GM04503 (cell line): Measurements from ENCODE around the gene ELAVL4.

Experiments used
- DNase-seq: peaks from one replicate; pipeline ENCODE4 v3.0.0-alpha.2; 2012; ENCODE audit warnings: low read depth

ELAVL4 gene

GRCh38 chr1:50108497-50109059 is at the start of gene ELAVL4:
TSS of gene ELAVL4 (plus strand) at chr1:50108920. CDS start at chr1:50109190, 270 bp downstream.
- no peak for DNase-seq

- no peak for DNase-seq
Observed at GRCh38 chr1:50060279-50060678, 48.4 kb upstream of the ELAVL4 start.

GRCh38 chr1:50066806-50067205 is 41.9 kb upstream of the ELAVL4 start:
- DNase-seq = no peak

GRCh38 chr1:50074931-50075330 is 33.8 kb upstream of the ELAVL4 start:
- DNase-seq = no peak

GRCh38 chr1:50077273-50077672 is 31.4 kb upstream of the ELAVL4 start:
- no peak for DNase-seq

- DNase-seq = no peak
Observed at GRCh38 chr1:50080904-50081586, 27.7 kb upstream of the ELAVL4 start.

- DNase-seq = no peak
Observed at GRCh38 chr1:50084389-50084788, 24.3 kb upstream of the ELAVL4 start.

- DNase-seq = no peak
Observed at GRCh38 chr1:50091068-50091467, 17.7 kb upstream of the ELAVL4 start.

GRCh38 chr1:50095716-50096115 is 13.0 kb upstream of the ELAVL4 start:
- no peak for DNase-seq

GRCh38 chr1:50097021-50097679 is 11.6 kb upstream of the ELAVL4 start:
- DNase-seq = no peak

GRCh38 chr1:50097791-50098190 is 10.9 kb upstream of the ELAVL4 start:
- no peak for DNase-seq

- no peak for DNase-seq
Observed at GRCh38 chr1:50098591-50099021, 10.1 kb upstream of the ELAVL4 start.

- DNase-seq = no peak
Observed at GRCh38 chr1:50099654-50100053, 9.1 kb upstream of the ELAVL4 start.

GRCh38 chr1:50103615-50104081 is 5.1 kb upstream of the ELAVL4 start:
- DNase-seq = no peak

- DNase-seq = no peak
Observed at GRCh38 chr1:50105433-50105832, 3.3 kb upstream of the ELAVL4 start.

- DNase-seq = no peak
Observed at GRCh38 chr1:50106095-50106761, 2.5 kb upstream of the ELAVL4 start.

GRCh38 chr1:50109116-50109515 is 396 bp downstream of the ELAVL4 start:
- no peak for DNase-seq

GRCh38 chr1:50109647-50110075 is 941 bp downstream of the ELAVL4 start:
- DNase-seq = no peak

GRCh38 chr1:50110151-50110550 is 1.4 kb downstream of the ELAVL4 start:
- DNase-seq = no peak

- no peak for DNase-seq
Observed at GRCh38 chr1:50110656-50111055, 1.9 kb downstream of the ELAVL4 start.

GRCh38 chr1:50111503-50111902 is 2.8 kb downstream of the ELAVL4 start:
- DNase-seq = no peak

GRCh38 chr1:50112193-50112592 is 3.5 kb downstream of the ELAVL4 start:
- no peak for DNase-seq

GRCh38 chr1:50123071-50123470 is 14.4 kb downstream of the ELAVL4 start:
- DNase-seq = no peak
